Measurements from ENCODE around the gene CNTNAP2. TPM values are rescaled to one million over a fixed set of nuclear protein-coding genes. Genes with fewer than 3 reads are reported as not detected.

Gene CNTNAP2
- total RNA-seq, 4 donors from 2014 or later: 0.25 to 0.89 (median 0.30) TPM; not detected in 1

- WGBS: 81% methylated on average over 2 of the region's 2 CpGs
- Histone ChIP-seq H3K27ac (no peak overlapping the region), H3K4me1 (no peaks in the 10 kb centered on the region), H3K36me3 (no peaks in the 10 kb centered on the region), H3K9me3 (no peaks in the 10 kb centered on the region), H3K4me3 (no peak overlapping the region), H3K27me3 (no peaks in the 10 kb centered on the region)
- DNase-seq (ENCODE audit: low spot score in 2 of 2): no peak
- no peak for TF ChIP-seq POLR2AphosphoS5 (IDR thresholded peaks at IDR 0.05)
- TF ChIP-seq POLR2A (IDR thresholded peaks at IDR 0.05): no peak
- no peak for TF ChIP-seq CTCF (IDR thresholded peaks at IDR 0.05)
- no peak for TF ChIP-seq EP300 (IDR thresholded peaks at IDR 0.05)
Measured at GRCh38 chr7:147971606-147972110, 1855.1 kb downstream of the CNTNAP2 start.

GRCh38 chr7:147978201-147978600 is 1861.6 kb downstream of the CNTNAP2 start:
- no peaks in the 10 kb centered on the region for H3K27me3 ChIP-seq
- DNase-seq (ENCODE audit: low spot score in 2 of 2): no peak
- H3K27ac ChIP-seq: no peak overlapping the region
- no peak for TF ChIP-seq POLR2A (IDR thresholded peaks at IDR 0.05)
- no peak for TF ChIP-seq EP300 (IDR thresholded peaks at IDR 0.05)
- TF ChIP-seq POLR2AphosphoS5 (IDR thresholded peaks at IDR 0.05): no peak
- no peak for TF ChIP-seq CTCF (IDR thresholded peaks at IDR 0.05)
- 60% methylated on average over 2 of the region's 2 CpGs for WGBS
- H3K4me3 ChIP-seq: no peak overlapping the region
- H3K36me3 ChIP-seq: no peaks in the 10 kb centered on the region
- H3K9me3 ChIP-seq: no peaks in the 10 kb centered on the region
- no peaks in the 10 kb centered on the region for H3K4me1 ChIP-seq

GRCh38 chr7:147978651-147979050 is 1862.0 kb downstream of the CNTNAP2 start:
- WGBS: 78% methylated on average over 5 of the region's 5 CpGs
- TF ChIP-seq POLR2A (IDR thresholded peaks at IDR 0.05) (no peak), CTCF (IDR thresholded peaks at IDR 0.05) (no peak), POLR2AphosphoS5 (IDR thresholded peaks at IDR 0.05) (no peak), EP300 (IDR thresholded peaks at IDR 0.05) (no peak)
- no peak for DNase-seq (ENCODE audit: low spot score in 2 of 2)

GRCh38 chr7:147980826-147981813 is 1864.5 kb downstream of the CNTNAP2 start:
- WGBS: 76% methylated on average over 4 of the region's 4 CpGs
- Histone ChIP-seq H3K36me3 (no peaks in the 10 kb centered on the region), H3K4me3 (no peak overlapping the region), H3K9me3 (no peaks in the 10 kb centered on the region), H3K27me3 (no peaks in the 10 kb centered on the region), H3K4me1 (no peaks in the 10 kb centered on the region), H3K27ac (no peak overlapping the region)
- no peak for DNase-seq (ENCODE audit: low spot score in 2 of 2)
- TF ChIP-seq POLR2AphosphoS5 (IDR thresholded peaks at IDR 0.05) (no peak), EP300 (IDR thresholded peaks at IDR 0.05) (no peak)

More at GRCh38 chr7:147978651-147979050, 1862.0 kb downstream of the CNTNAP2 start:
- Histone ChIP-seq H3K4me3 (no peak overlapping the region), H3K27ac (no peak overlapping the region), H3K27me3 (no peaks in the 10 kb centered on the region), H3K4me1 (no peaks in the 10 kb centered on the region), H3K9me3 (no peaks in the 10 kb centered on the region), H3K36me3 (no peaks in the 10 kb centered on the region)

- DNase-seq (ENCODE audit: low spot score in 2 of 2): no peak
- Histone ChIP-seq H3K4me1 (no peaks in the 10 kb centered on the region), H3K9me3 (no peaks in the 10 kb centered on the region), H3K27ac (no peak overlapping the region), H3K4me3 (no peak overlapping the region), H3K27me3 (no peaks in the 10 kb centered on the region), H3K36me3 (no peaks in the 10 kb centered on the region)
- 77% methylated on average over 1 of the region's 1 CpG for WGBS
- TF ChIP-seq POLR2A (IDR thresholded peaks at IDR 0.05): no peak
- TF ChIP-seq CTCF (IDR thresholded peaks at IDR 0.05): no peak
Measured at GRCh38 chr7:147982307-147982706, 1865.7 kb downstream of the CNTNAP2 start.

All from suprapubic skin (tissue), 4 donors.